AG09309 (cell line): ENCODE data around the gene PTGS2.

ENCODE experiments used
- DNase-seq: peaks from one replicate; pipeline ENCODE4 v3.0.0-alpha.2; 2010; ENCODE audit warnings: low read depth
- H3K4me3 ChIP-seq: 2 replicates; pipeline ENCODE4 v1.5.1; 2011; ENCODE audit warnings: mild to moderate bottlenecking, low read depth, low read length, moderate library complexity; ENCODE audit not compliant: control insufficient read depth
- CTCF ChIP-seq: IDR thresholded peaks from 2 replicates; pipeline ENCODE4 v1.5.1; 2011; ENCODE audit warnings: mild to moderate bottlenecking, low read depth, low read length, inconsistent platforms; ENCODE audit not compliant: insufficient read depth, control insufficient read depth; ENCODE audit errors: missing control alignments

The PTGS2 gene

GRCh38 chr1:186623551-186623950, 56.7 kb downstream of the PTGS2 start:
- DNase-seq = no peak
- no peak for TF ChIP-seq CTCF
- H3K4me3 ChIP-seq = no peak overlapping the region
